Gastroesophageal sphincter (tissue), 4 donors: ENCODE data around the gene EEF2K. TPM values are rescaled to one million over a fixed set of nuclear protein-coding genes. Genes with fewer than 3 reads are reported as not detected.

Source experiments
- ATAC-seq: fragments of 150-250 bp; one replicate; pipeline ENCODE4 v1.9.1; 2016; ENCODE audit warnings: mild to moderate bottlenecking, moderate library complexity
- H3K27ac ChIP-seq, 4 donors: fragments of 200-600 bp; sonication (generic) in 3 of 4; 1 replicate in 3 of 4; 2 replicates in 1 of 4; pipeline ENCODE4 v1.5.1; 2016 to 2019
- H3K27me3 ChIP-seq: fragments of 200-600 bp; sonication (generic); one replicate; pipeline ENCODE4 v1.5.1; 2019
- H3K36me3 ChIP-seq, 2 donors: fragments of 200-600 bp; sonication (generic); one replicate each; pipeline ENCODE4 v1.5.1; 2019; ENCODE audit warnings: control low read depth in 1 of 2
- H3K4me1 ChIP-seq, 3 donors: fragments of 200-600 bp; sonication (generic); 1 replicate in 2 of 3; 2 replicates in 1 of 3; pipeline ENCODE4 v1.5.1; 2016 to 2019; ENCODE audit warnings: control low read depth in 2 of 3
- H3K4me3 ChIP-seq, 2 donors: fragments of 200-600 bp; sonication (generic); one replicate each; pipeline ENCODE4 v1.5.1; 2019; ENCODE audit warnings: mild to moderate bottlenecking in 1 of 2, moderate library complexity in 1 of 2
- H3K9me3 ChIP-seq, 3 donors: fragments of 200-600 bp; sonication (generic); one replicate each; pipeline ENCODE4 v1.5.1; 2017 to 2019; ENCODE audit warnings: control low read depth in 2 of 3
- CTCF ChIP-seq, 4 experiments: fragments of 200-600 bp in 2 of 4; fragments of 450-650 bp in 2 of 4; sonication (generic) in 1 of 4; IDR thresholded peaks; one replicate each; pipeline ENCODE4 v1.5.1; 2017 to 2019; ENCODE audit warnings: antibody characterized with exemption in 4 of 4, mild to moderate bottlenecking in 2 of 4, moderate library complexity in 2 of 4
- EP300 ChIP-seq: sonication (generic); formaldehyde crosslinking; IDR thresholded peaks from one replicate; pipeline ENCODE4 v1.6.1; 2017; ENCODE audit warnings: antibody characterized with exemption, mild to moderate bottlenecking
- POLR2A ChIP-seq, 2 donors: fragments of 450-650 bp; IDR thresholded peaks; one replicate each; pipeline ENCODE4 v1.6.1; 2017; ENCODE audit warnings: antibody characterized with exemption in 2 of 2, mild to moderate bottlenecking in 2 of 2, moderate library complexity in 1 of 2
- POLR2AphosphoS5 ChIP-seq: sonication (generic); formaldehyde crosslinking; IDR thresholded peaks from one replicate; pipeline ENCODE4 v1.6.1; 2017; ENCODE audit warnings: antibody characterized with exemption
- WGBS, 2 donors: methylation state at CpG; one replicate each; pipeline ENCODE4 v1.1.5; 2018; ENCODE audit warnings: low coverage in 1 of 2; 5-methylcytosine and 5-hydroxymethylcytosine counted together
- total RNA-seq, 4 donors: library from RNA; depleted of rRNA; stranded (reverse); fragments of >200 nt; gene quantifications; one replicate each; pipeline ENCODE4 v1.1.0, GENCODE V29; 2016

Gene EEF2K
- total RNA-seq, 4 donors from 2014 or later, result 31.3 to 38.9 (median 34.8) TPM

GRCh38 chr16:22210854-22211253 lies 4.8 kb downstream of the EEF2K start:
- Histone ChIP-seq H3K4me1 (peaks cover 0 to 76% (median 8%) of the 10 kb centered on the region in 3 donors), H3K27me3 (no peaks in the 10 kb centered on the region), H3K36me3 (peaks cover 0 to 34% of the 10 kb centered on the region in 2 donors), H3K27ac (peak overlapping the region in 1 of 4 donors; percentile 9), H3K9me3 (no peaks in the 10 kb centered on the region), H3K4me3 (no peak overlapping the region)
- TF ChIP-seq POLR2AphosphoS5, result no peak
- TF ChIP-seq CTCF (IDR thresholded peaks at IDR 0.05), result no peak
- TF ChIP-seq EP300, result no peak
- no peak for TF ChIP-seq POLR2A (IDR thresholded peaks at IDR 0.05)
- 77 to 93% methylated on average over 2 of the region's 2 CpGs for WGBS, 2 donors
- ATAC-seq, result no peak

GRCh38 chr16:22213236-22213635 lies 7.2 kb downstream of the EEF2K start:
- WGBS, 2 donors, result 69 to 85% methylated on average over 2 to 4 of the region's 4 CpGs
- H3K4me1 ChIP-seq, result peaks cover 0 to 73% (median 8%) of the 10 kb centered on the region in 3 donors
- H3K36me3 ChIP-seq, result peaks cover 0 to 37% of the 10 kb centered on the region in 2 donors
- TF ChIP-seq POLR2AphosphoS5 (no peak), POLR2A (IDR thresholded peaks at IDR 0.05) (no peak), CTCF (IDR thresholded peaks at IDR 0.05) (no peak), EP300 (no peak)
- H3K27ac ChIP-seq, result no peak overlapping the region
- no peak overlapping the region for H3K4me3 ChIP-seq
- peak; percentile 60 for ATAC-seq
- no peaks in the 10 kb centered on the region for H3K27me3 ChIP-seq
- no peaks in the 10 kb centered on the region for H3K9me3 ChIP-seq

- Histone ChIP-seq H3K27ac (no peak overlapping the region), H3K27me3 (no peaks in the 10 kb centered on the region), H3K9me3 (no peaks in the 10 kb centered on the region), H3K36me3 (peaks cover 0 to 37% of the 10 kb centered on the region in 2 donors), H3K4me3 (no peak overlapping the region), H3K4me1 (peaks cover 0 to 73% (median 8%) of the 10 kb centered on the region in 3 donors)
- ATAC-seq, result no peak
- 92 to 95% methylated on average over 3 of the region's 3 CpGs for WGBS, 2 donors
- no peak for TF ChIP-seq POLR2A (IDR thresholded peaks at IDR 0.05)
- TF ChIP-seq EP300, result no peak
- no peak for TF ChIP-seq CTCF (IDR thresholded peaks at IDR 0.05)
- TF ChIP-seq POLR2AphosphoS5, result no peak
Measured at GRCh38 chr16:22213801-22214200, 7.7 kb downstream of the EEF2K start.

- H3K4me3 ChIP-seq, result no peak overlapping the region
- H3K36me3 ChIP-seq, result peaks cover 0 to 37% of the 10 kb centered on the region in 2 donors
- H3K27ac ChIP-seq, result no peak overlapping the region
- ATAC-seq, result no peak
- H3K9me3 ChIP-seq, result no peaks in the 10 kb centered on the region
- 89 to 100% methylated on average over 1 to 2 of the region's 2 CpGs for WGBS, 2 donors
- H3K27me3 ChIP-seq, result no peaks in the 10 kb centered on the region
- peaks cover 0 to 68% (median 8%) of the 10 kb centered on the region in 3 donors for H3K4me1 ChIP-seq
- no peak for TF ChIP-seq POLR2AphosphoS5
- no peak for TF ChIP-seq CTCF (IDR thresholded peaks at IDR 0.05)
- TF ChIP-seq POLR2A (IDR thresholded peaks at IDR 0.05), result no peak
- TF ChIP-seq EP300, result no peak
Measured at GRCh38 chr16:22214402-22214801, 8.3 kb downstream of the EEF2K start.

GRCh38 chr16:22214889-22215288 lies 8.8 kb downstream of the EEF2K start:
- H3K36me3 ChIP-seq, result peaks cover 0 to 38% of the 10 kb centered on the region in 2 donors
- no peak for TF ChIP-seq POLR2AphosphoS5
- no peak for TF ChIP-seq POLR2A (IDR thresholded peaks at IDR 0.05)
- TF ChIP-seq CTCF (IDR thresholded peaks at IDR 0.05), result no peak
- no peak for TF ChIP-seq EP300
- WGBS, 2 donors, result 58 to 90% methylated on average over 2 to 3 of the region's 3 CpGs

More at GRCh38 chr16:22214889-22215288, 8.8 kb downstream of the EEF2K start:
- Histone ChIP-seq H3K9me3 (no peaks in the 10 kb centered on the region), H3K4me3 (no peak overlapping the region), H3K4me1 (peaks cover 0 to 65% (median 8%) of the 10 kb centered on the region in 3 donors), H3K27ac (no peak overlapping the region), H3K27me3 (no peaks in the 10 kb centered on the region)
- ATAC-seq, result no peak
